Measurements from ENCODE around the gene POTED. TPM values are rescaled to one million over a fixed set of nuclear protein-coding genes. Genes with fewer than 3 reads are reported as not detected.

The POTED gene
- not detected in 5 replicates for total RNA-seq (2022; extraction: Qiagen RNA extraction)

GRCh38 chr21:13609477-13609876 is at the start of gene POTED:
Gene POTED, plus strand, starts transcription at chr21:13609777. Its CDS starts 452 bp downstream, at chr21:13610229.

